ENCODE data around the gene RERE.

RERE gene

DNA sequence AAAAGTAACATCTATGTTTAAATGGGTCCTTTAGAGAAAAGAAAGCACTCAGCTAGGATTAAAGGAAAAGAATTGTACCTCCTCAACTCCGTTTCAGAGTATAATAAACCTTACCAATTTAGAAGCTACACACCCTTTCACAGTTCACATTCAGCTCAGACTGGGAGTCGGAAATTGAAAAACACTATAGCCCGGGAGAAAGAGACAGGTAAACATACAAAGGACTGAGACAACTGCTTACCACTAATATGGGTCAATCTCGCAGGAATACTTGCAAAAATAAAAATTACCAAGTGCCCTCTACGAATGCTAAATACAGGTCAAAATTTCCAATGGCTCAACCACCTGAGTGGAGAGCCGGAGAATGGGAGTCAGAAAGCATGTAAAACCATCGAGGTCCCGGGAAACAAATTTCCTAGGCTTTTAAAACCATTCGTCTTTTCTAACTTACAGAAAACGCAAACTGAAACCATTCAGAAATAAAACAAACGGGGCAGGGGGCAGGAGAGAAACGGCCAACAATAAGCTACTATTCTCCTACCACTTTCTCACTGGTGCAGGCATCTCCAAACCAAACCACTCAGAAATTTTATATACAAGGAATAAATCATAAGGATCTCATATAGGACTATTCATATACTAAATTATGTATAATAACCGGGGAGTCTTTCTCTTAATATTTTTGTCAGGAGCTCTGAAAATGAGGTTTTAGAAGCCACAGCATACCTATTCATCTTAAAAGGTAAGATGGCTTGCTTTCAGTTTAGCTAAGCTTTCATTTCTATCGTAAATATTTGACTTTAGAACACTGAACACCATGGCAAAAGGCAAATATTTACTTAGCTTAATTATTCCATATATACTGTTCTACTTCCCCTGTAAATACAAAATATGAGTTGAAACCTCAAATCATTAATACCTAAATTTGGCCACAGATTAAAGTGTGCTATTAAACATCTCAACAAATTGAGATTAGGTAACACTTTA is 136.5 kb downstream of the RERE start:
- no peak overlapping the region for H3K4me3 ChIP-seq (ENCODE audit: low read length)
- DNase-seq (ENCODE audit: low read depth, low spot score): no peak

- DNase-seq (ENCODE audit: low read depth, low spot score): no peak
- no peak overlapping the region for H3K4me3 ChIP-seq (ENCODE audit: low read length)
Observed at GRCh38 chr1:8679929-8680663, 137.3 kb downstream of the RERE start.

DNA sequence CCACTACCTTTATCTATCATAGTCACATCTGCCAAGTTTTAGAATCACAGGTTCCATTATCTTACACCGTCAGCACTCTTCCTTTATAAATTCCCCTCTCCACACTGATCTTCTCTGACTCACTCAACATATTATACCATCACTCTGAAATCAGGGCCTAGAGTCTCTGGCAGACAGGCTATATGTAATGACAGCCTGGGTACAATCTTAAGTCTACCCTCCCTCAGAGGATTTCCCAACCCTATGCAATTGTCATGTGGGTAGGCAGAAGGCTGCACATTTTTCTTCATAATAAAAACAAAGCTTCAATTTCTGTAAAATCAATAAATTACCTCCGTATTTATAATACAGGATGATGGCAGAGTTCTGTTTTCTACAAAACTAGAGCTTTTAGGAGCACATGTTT is 138.0 kb downstream of the RERE start:
- no peak overlapping the region for H3K4me3 ChIP-seq (ENCODE audit: low read length)
- no peak for DNase-seq (ENCODE audit: low read depth, low spot score)

GRCh38 chr1:8678673-8679394 is 138.6 kb downstream of the RERE start:
- no peak for DNase-seq (ENCODE audit: low read depth, low spot score)
- no peak overlapping the region for H3K4me3 ChIP-seq (ENCODE audit: low read length)

- no peak overlapping the region for H3K4me3 ChIP-seq (ENCODE audit: low read length)
- DNase-seq (ENCODE audit: low read depth, low spot score): no peak
Observed at GRCh38 chr1:8677782-8678181, 139.7 kb downstream of the RERE start.

- no peak for DNase-seq (ENCODE audit: low read depth, low spot score)
- no peak overlapping the region for H3K4me3 ChIP-seq (ENCODE audit: low read length)
Observed at GRCh38 chr1:8676813-8677212, 140.6 kb downstream of the RERE start.

GRCh38 chr1:8676072-8676471 is 141.4 kb downstream of the RERE start:
- H3K4me3 ChIP-seq (ENCODE audit: low read length): no peak overlapping the region
- no peak for DNase-seq (ENCODE audit: low read depth, low spot score)

- no peak overlapping the region for H3K4me3 ChIP-seq (ENCODE audit: low read length)
- DNase-seq (ENCODE audit: low read depth, low spot score): no peak
Observed at GRCh38 chr1:8674912-8675311, 142.5 kb downstream of the RERE start.

- no peak overlapping the region for H3K4me3 ChIP-seq (ENCODE audit: low read length)
- DNase-seq (ENCODE audit: low read depth, low spot score): no peak
Observed at GRCh38 chr1:8674481-8674880, 143.0 kb downstream of the RERE start.

GRCh38 chr1:8671306-8671917 is 146.0 kb downstream of the RERE start:
- no peak for DNase-seq (ENCODE audit: low read depth, low spot score)

DNA sequence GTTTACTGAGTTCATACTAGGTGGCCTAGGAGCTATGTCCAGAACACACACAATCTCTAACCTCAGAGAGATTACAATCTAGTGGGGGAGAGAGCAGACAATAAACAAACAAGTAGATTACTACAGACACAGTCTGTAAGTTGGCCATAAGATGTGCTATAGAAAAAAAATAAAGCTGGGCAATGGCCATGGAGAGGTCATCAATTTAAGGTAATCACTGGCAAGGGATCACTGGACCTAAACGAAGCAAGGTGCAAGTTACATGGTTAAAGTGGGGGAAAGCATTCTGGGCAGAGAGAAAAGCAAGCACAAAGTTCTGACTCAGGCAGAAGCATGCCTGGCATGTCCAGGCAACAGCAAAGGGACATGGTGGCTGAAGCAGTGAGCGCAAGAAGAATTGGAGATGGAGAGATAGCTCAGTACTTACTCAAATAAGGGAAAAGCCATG is 147.0 kb downstream of the RERE start:
- H3K4me3 ChIP-seq (ENCODE audit: low read length): no peak overlapping the region
- DNase-seq (ENCODE audit: low read depth, low spot score): no peak

More at GRCh38 chr1:8671306-8671917, 146.0 kb downstream of the RERE start:
- H3K4me3 ChIP-seq (ENCODE audit: low read length): no peak overlapping the region

DNA sequence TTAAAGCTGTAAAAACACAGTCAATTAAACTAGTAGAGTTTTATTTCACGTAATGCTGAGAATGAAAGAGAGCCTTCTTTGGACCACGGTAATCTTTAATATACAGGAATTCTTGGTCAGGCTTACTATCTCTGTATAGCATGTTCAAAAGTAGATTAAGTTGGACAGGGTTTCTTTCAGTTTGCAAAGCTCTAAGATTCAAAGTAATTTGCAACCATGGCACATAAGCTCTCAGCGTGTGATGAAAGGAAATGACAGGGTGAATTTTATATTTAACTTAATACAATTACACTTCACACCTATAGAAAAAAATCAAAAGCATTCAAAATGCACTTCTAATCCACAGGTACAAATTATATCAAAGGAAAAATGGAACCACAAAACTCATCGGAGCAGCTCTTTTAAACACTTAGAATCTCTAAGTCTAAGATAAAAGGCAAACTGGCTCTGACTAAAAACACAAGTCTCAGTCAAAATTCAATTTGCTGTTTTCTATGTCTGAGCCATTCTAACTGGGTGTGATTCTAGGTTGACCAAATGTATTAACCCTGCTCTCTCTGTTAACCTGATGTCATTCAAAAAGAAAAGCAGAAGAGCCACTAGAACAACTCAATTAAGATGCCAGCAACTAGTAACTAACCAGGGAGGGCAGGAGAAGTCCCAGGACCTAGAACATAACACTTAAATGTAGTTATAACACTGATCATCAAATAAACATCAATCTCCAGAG is 147.7 kb downstream of the RERE start:
- H3K4me3 ChIP-seq (ENCODE audit: low read length): no peak overlapping the region
- no peak for DNase-seq (ENCODE audit: low read depth, low spot score)

DNA sequence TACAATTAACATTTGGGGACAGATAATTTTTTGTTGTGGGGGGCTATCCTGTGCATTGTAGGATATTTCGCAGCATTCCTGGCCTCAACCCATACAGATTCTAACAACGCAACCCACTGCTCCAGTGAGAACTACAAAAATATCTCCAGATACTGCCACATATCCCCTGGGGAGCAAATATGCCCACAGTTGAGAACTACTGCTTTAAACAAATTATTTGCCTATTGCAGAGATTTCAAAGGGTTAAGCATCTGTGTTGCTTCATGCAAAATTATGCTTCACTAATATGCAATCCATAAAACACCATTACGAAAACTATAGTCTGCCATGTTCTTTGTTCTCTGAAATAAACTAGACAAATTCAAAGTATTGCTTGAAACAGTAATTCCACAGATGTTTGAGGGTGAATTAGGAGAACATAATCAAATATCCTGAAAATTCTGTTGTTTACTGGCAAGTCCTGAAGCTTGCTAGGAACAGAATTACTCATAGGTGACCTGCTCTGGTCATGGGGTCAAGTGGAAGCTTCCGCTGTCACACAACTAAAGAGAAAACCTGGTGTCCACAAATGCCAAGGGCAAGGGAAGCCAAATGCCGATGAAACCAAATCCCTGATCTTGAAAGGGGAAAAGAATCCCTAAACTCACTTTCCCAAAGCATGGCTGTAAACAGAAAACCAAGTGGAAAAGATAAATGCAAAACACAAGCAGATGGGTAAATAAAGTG is 149.4 kb downstream of the RERE start:
- no peak for DNase-seq (ENCODE audit: low read depth, low spot score)
- no peak overlapping the region for H3K4me3 ChIP-seq (ENCODE audit: low read length)

GRCh38 chr1:8666389-8667167 is 150.9 kb downstream of the RERE start:
- H3K4me3 ChIP-seq (ENCODE audit: low read length): no peak overlapping the region
- no peak for DNase-seq (ENCODE audit: low read depth, low spot score)

DNA sequence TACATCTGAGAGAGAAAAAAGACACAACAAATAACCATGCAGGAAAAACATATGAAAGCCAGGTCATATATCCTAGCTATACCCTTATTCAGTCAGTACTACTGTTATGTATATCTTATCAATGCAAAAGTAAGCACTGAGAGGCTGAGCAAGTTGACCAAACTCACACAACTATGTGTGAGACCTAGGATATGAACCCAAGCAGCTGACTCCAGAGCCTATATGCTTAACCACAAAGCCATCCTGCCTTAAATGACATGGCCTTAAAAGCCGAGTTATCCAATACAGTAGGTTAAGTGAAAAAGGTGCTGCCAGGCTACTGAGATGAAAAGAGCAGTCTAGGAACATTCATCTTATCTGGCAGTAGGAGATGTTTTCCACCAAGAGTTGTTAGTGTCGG is 151.6 kb downstream of the RERE start:
- H3K4me3 ChIP-seq (ENCODE audit: low read length): no peak overlapping the region

GRCh38 chr1:8664887-8665286 is 152.6 kb downstream of the RERE start:
- no peak for DNase-seq (ENCODE audit: low read depth, low spot score)
- H3K4me3 ChIP-seq (ENCODE audit: low read length): no peak overlapping the region

More for the DNA sequence above, 151.6 kb downstream of the RERE start:
- peak; percentile 30 for DNase-seq (ENCODE audit: low read depth, low spot score)

- DNase-seq (ENCODE audit: low read depth, low spot score): no peak
- H3K4me3 ChIP-seq (ENCODE audit: low read length): no peak overlapping the region
Observed at GRCh38 chr1:8663915-8664329, 153.5 kb downstream of the RERE start.
